H9 (cell line): ENCODE measurements around the gene SEMA3A. TPM values are rescaled to one million over a fixed set of nuclear protein-coding genes. Genes with fewer than 3 reads are reported as not detected.

Experiments used
- DNase-seq: peaks from one replicate; pipeline ENCODE4 v3.0.0-alpha.2; 2017
- H2AFZ ChIP-seq: one replicate; pipeline ENCODE4 v1.6.1; 2013; ENCODE audit warnings: mild to moderate bottlenecking, low read length, control low read depth, moderate library complexity
- H2AK5ac ChIP-seq: 2 replicates; pipeline ENCODE4 v1.6.1; 2013; ENCODE audit warnings: low read length, control low read depth, mixed read lengths; ENCODE audit not compliant: insufficient read length
- H2BK120ac ChIP-seq: one replicate; pipeline ENCODE4 v1.6.1; 2013; ENCODE audit warnings: low read depth, mild to moderate bottlenecking, low read length, control low read depth, inconsistent platforms; ENCODE audit not compliant: poor library complexity, severe bottlenecking
- H2BK12ac ChIP-seq: 2 replicates; pipeline ENCODE4 v1.6.1; 2013; ENCODE audit warnings: low read length, control low read depth, mixed read lengths, low read depth; ENCODE audit not compliant: insufficient read length
- H2BK15ac ChIP-seq: 2 replicates; pipeline ENCODE4 v1.6.1; 2013; ENCODE audit warnings: low read depth, low read length, control low read depth
- H2BK20ac ChIP-seq: one replicate; pipeline ENCODE4 v1.6.1; 2013; ENCODE audit warnings: low read depth, mild to moderate bottlenecking, low read length, control low read depth, inconsistent platforms; ENCODE audit not compliant: poor library complexity, severe bottlenecking
- H2BK5ac ChIP-seq: 2 replicates; pipeline ENCODE4 v1.6.1; 2013; ENCODE audit warnings: low read length, control low read depth, mixed read lengths; ENCODE audit not compliant: insufficient read length
- H3K14ac ChIP-seq: 2 replicates; pipeline ENCODE4 v1.6.1; 2013; ENCODE audit warnings: low read length, control low read depth; ENCODE audit not compliant: insufficient read depth
- H3K18ac ChIP-seq: 2 replicates; pipeline ENCODE4 v1.6.1; 2013; ENCODE audit warnings: low read depth, mild to moderate bottlenecking, mixed read lengths, low read length, control low read depth; ENCODE audit not compliant: insufficient read length
- H3K23ac ChIP-seq: 2 replicates; pipeline ENCODE4 v1.6.1; 2013; ENCODE audit warnings: low read length, control low read depth, mixed read lengths, low read depth; ENCODE audit not compliant: insufficient read length
- H3K23me2 ChIP-seq: 2 replicates; pipeline ENCODE4 v1.6.1; 2013; ENCODE audit warnings: low read depth, mild to moderate bottlenecking, mixed read lengths, low read length, control low read depth; ENCODE audit not compliant: insufficient read length, poor library complexity, severe bottlenecking
- H3K27ac ChIP-seq: 2 replicates; pipeline ENCODE4 v1.5.1; 2013; ENCODE audit warnings: low read length, control low read depth, mixed read lengths, low read depth; ENCODE audit not compliant: insufficient read length
- H3K27me3 ChIP-seq: 2 replicates; pipeline ENCODE4 v1.6.1; 2013; ENCODE audit warnings: low read length, control low read depth, inconsistent platforms; ENCODE audit not compliant: insufficient read depth
- H3K4ac ChIP-seq: 2 replicates; pipeline ENCODE4 v1.6.1; 2013; ENCODE audit warnings: low read depth, mild to moderate bottlenecking, control low read depth, inconsistent platforms, low read length, moderate library complexity
- H3K4me1 ChIP-seq: 2 replicates; pipeline ENCODE4 v1.6.1; 2013; ENCODE audit warnings: low read length, control low read depth, inconsistent platforms; ENCODE audit not compliant: insufficient read depth
- H3K4me2 ChIP-seq: 2 replicates; pipeline ENCODE4 v1.6.1; 2013; ENCODE audit warnings: low read length, control low read depth, mixed read lengths; ENCODE audit not compliant: insufficient read length, insufficient read depth
- H3K56ac ChIP-seq: 2 replicates; pipeline ENCODE4 v1.6.1; 2013; ENCODE audit warnings: low read depth, mild to moderate bottlenecking, mixed read lengths, low read length, control low read depth; ENCODE audit not compliant: insufficient read length
- H3K79me1 ChIP-seq: 2 replicates; pipeline ENCODE4 v1.6.1; 2013; ENCODE audit warnings: low read depth, mild to moderate bottlenecking, moderate library complexity, low read length, control low read depth, inconsistent platforms; ENCODE audit not compliant: insufficient read depth, poor library complexity, severe bottlenecking
- H3K79me2 ChIP-seq: 2 replicates; pipeline ENCODE4 v1.6.1; 2013; ENCODE audit warnings: low read length, control low read depth, inconsistent platforms; ENCODE audit not compliant: insufficient read depth
- H3K9ac ChIP-seq: 2 replicates; pipeline ENCODE4 v1.6.1; 2013; ENCODE audit warnings: low read length, control low read depth, mixed read lengths; ENCODE audit not compliant: insufficient read length; ENCODE audit errors: extremely low read depth
- H3K9me3 ChIP-seq: one replicate; pipeline ENCODE4 v1.6.1; 2013; ENCODE audit warnings: low read depth, low read length, inconsistent platforms; ENCODE audit not compliant: control insufficient read depth
- H3T11ph ChIP-seq: one replicate; pipeline ENCODE4 v1.6.1; 2013; ENCODE audit warnings: mild to moderate bottlenecking, low read length, control low read depth, inconsistent platforms
- H4K20me1 ChIP-seq: one replicate; pipeline ENCODE4 v1.6.1; 2013; ENCODE audit not compliant: control insufficient read depth, insufficient read length, insufficient read depth
- H4K5ac ChIP-seq: 2 replicates; pipeline ENCODE4 v1.6.1; 2013; ENCODE audit warnings: low read depth, mild to moderate bottlenecking, mixed read lengths, low read length, control low read depth; ENCODE audit not compliant: insufficient read length
- H4K8ac ChIP-seq: replicated peaks from 2 replicates; pipeline ENCODE4 v1.6.1; 2013; ENCODE audit warnings: low read length, control low read depth, mixed read lengths, low read depth; ENCODE audit not compliant: insufficient read length
- H4K91ac ChIP-seq: 2 replicates; pipeline ENCODE4 v1.6.1; 2013; ENCODE audit warnings: low read depth, mild to moderate bottlenecking, moderate library complexity, mixed read lengths, low read length, control low read depth; ENCODE audit not compliant: insufficient read length
- H3K27ac Mint-ChIP-seq, 3 experiments: 2 replicates in 2 of 3; 3 replicates in 1 of 3; pipeline ENCODE4 v1.8.0; 2020 to 2021; ENCODE audit warnings: mixed read lengths in 3 of 3, mild to moderate bottlenecking in 1 of 3, moderate library complexity in 1 of 3
- H3K27me3 Mint-ChIP-seq: 2 replicates; pipeline ENCODE4 v1.8.0; 2021; ENCODE audit warnings: low read depth, mild to moderate bottlenecking, moderate library complexity, mixed read lengths
- H3K36me3 Mint-ChIP-seq, 3 experiments: 2 replicates in 2 of 3; 3 replicates in 1 of 3; pipeline ENCODE4 v1.8.0; 2020 to 2021; ENCODE audit warnings: low read depth in 3 of 3, mixed read lengths in 3 of 3; ENCODE audit not compliant: insufficient read depth in 1 of 3
- H3K4me1 Mint-ChIP-seq, 2 experiments: 2 replicates each; pipeline ENCODE4 v1.8.0; 2020; ENCODE audit warnings: mixed read lengths in 2 of 2
- H3K4me3 Mint-ChIP-seq, 2 experiments: 2 replicates in 1 of 2; 3 replicates in 1 of 2; pipeline ENCODE4 v1.8.0; 2020 to 2021; ENCODE audit warnings: mild to moderate bottlenecking in 2 of 2, mixed read lengths in 2 of 2, moderate library complexity in 1 of 2
- H3K9me3 Mint-ChIP-seq, 2 experiments: 2 replicates in 1 of 2; 3 replicates in 1 of 2; pipeline ENCODE4 v1.8.0; 2020; ENCODE audit warnings: mild to moderate bottlenecking in 2 of 2, mixed read lengths in 2 of 2, moderate library complexity in 1 of 2
- CTCF ChIP-seq: fragments of 200-600 bp; sonication (generic); conservative IDR thresholded peaks from 3 replicates; pipeline ENCODE4 v1.8.0; 2021; ENCODE audit warnings: antibody characterized with exemption, mild to moderate bottlenecking
- WGBS: extraction: QIAGEN DNeasy Blood & Tissue Kit; methylation state at CpG from one replicate; pipeline ENCODE4 v1.1.7; 2013; ENCODE audit warnings: missing lambda C conversion rate, low lambda C conversion rate, mixed read lengths; ENCODE audit not compliant: insufficient read length; ENCODE audit errors: extremely low coverage; 5-methylcytosine and 5-hydroxymethylcytosine counted together
- total RNA-seq: library from RNA; stranded (reverse); gene quantifications from 2 replicates; pipeline ENCODE4 v1.2.1, GENCODE V29; 2021

SEMA3A gene
- total RNA-seq, 1 experiment from 2014 or later: 60.0 TPM

- no peak overlapping the region for H2BK5ac ChIP-seq
- H4K20me1 ChIP-seq: no peaks in the 10 kb centered on the region
- no peak overlapping the region for H2BK20ac ChIP-seq
- H4K8ac ChIP-seq: no peak overlapping the region
- H4K5ac ChIP-seq: no peak overlapping the region
- no peak overlapping the region for H2AFZ ChIP-seq
- H3K4me1 Mint-ChIP-seq: no peaks in the 10 kb centered on the region
- H2AK5ac ChIP-seq: no peak overlapping the region
- H3K27ac ChIP-seq: no peak overlapping the region
- no peak overlapping the region for H3K56ac ChIP-seq
- no peaks in the 10 kb centered on the region for H3K27me3 Mint-ChIP-seq
- H3K4me1 ChIP-seq: no peaks in the 10 kb centered on the region
- H3K27ac Mint-ChIP-seq: no peak overlapping the region
- H3K79me1 ChIP-seq: no peaks in the 10 kb centered on the region
- H2BK120ac ChIP-seq: no peak overlapping the region
- no peak overlapping the region for H3T11ph ChIP-seq
- TF ChIP-seq CTCF: no peak
- H4K91ac ChIP-seq: no peak overlapping the region
- no peaks in the 10 kb centered on the region for H3K23me2 ChIP-seq
- H3K18ac ChIP-seq: no peak overlapping the region
- H3K9me3 ChIP-seq: no peaks in the 10 kb centered on the region
- H3K4ac ChIP-seq: no peak overlapping the region
- H3K4me3 Mint-ChIP-seq: no peak overlapping the region
- H3K4me2 ChIP-seq: no peak overlapping the region
- H3K36me3 Mint-ChIP-seq: peaks cover 23 to 33% (median 31%) of the 10 kb centered on the region in 3 experiments
- no CpG with 5 or more reads among the region's 6 CpGs for WGBS
- no peak overlapping the region for H2BK15ac ChIP-seq
- H3K9me3 Mint-ChIP-seq: peaks cover 27 to 28% of the 10 kb centered on the region in 2 experiments
- H3K9ac ChIP-seq: no peak overlapping the region
- no peak overlapping the region for H2BK12ac ChIP-seq
- H3K14ac ChIP-seq: no peak overlapping the region
- H3K79me2 ChIP-seq: no peaks in the 10 kb centered on the region
- no peaks in the 10 kb centered on the region for H3K27me3 ChIP-seq
- DNase-seq: no peak
- no peak overlapping the region for H3K23ac ChIP-seq
These were observed 44.0 kb upstream of the SEMA3A start for GRCh38 chr7:84238596-84238995.
